Measurements from ENCODE around the gene TMEM18.
A peak's percentile ranks its signal among the peaks of the same experiment; 100 is the strongest.

The TMEM18 gene

GRCh38 chr2:648476-649424 is 28.5 kb downstream of the TMEM18 start:
- intact Hi-C loops (cut with micrococcal nuclease): no loop called here
- Mint-ChIP-seq H3K9me3 (no peaks in the 10 kb centered on the region), H3K4me3 (no peak overlapping the region), H3K27me3 (peaks cover 5% of the 10 kb centered on the region), H3K27ac (no peak overlapping the region), H3K36me3 (ENCODE audit: low read depth) (no peaks in the 10 kb centered on the region), H3K4me1 (ENCODE audit: low read depth) (no peaks in the 10 kb centered on the region)

GRCh38 chr2:647691-648231 is 29.4 kb downstream of the TMEM18 start:
- H3K9me3 Mint-ChIP-seq: no peaks in the 10 kb centered on the region
- H3K4me1 Mint-ChIP-seq (ENCODE audit: low read depth): no peaks in the 10 kb centered on the region
- intact Hi-C loops (cut with micrococcal nuclease): no loop called here
- no peak overlapping the region for H3K27ac Mint-ChIP-seq
- peaks cover 5% of the 10 kb centered on the region for H3K27me3 Mint-ChIP-seq
- no peak overlapping the region for H3K4me3 Mint-ChIP-seq
- H3K36me3 Mint-ChIP-seq (ENCODE audit: low read depth): no peaks in the 10 kb centered on the region

GRCh38 chr2:647003-647560 is 30.1 kb downstream of the TMEM18 start:
- Mint-ChIP-seq H3K4me1 (ENCODE audit: low read depth) (no peaks in the 10 kb centered on the region), H3K36me3 (ENCODE audit: low read depth) (no peaks in the 10 kb centered on the region), H3K4me3 (no peak overlapping the region), H3K9me3 (no peaks in the 10 kb centered on the region), H3K27me3 (peaks cover 5% of the 10 kb centered on the region), H3K27ac (no peak overlapping the region)
- intact Hi-C loops (cut with micrococcal nuclease): no loop called here

- Mint-ChIP-seq H3K9me3 (no peaks in the 10 kb centered on the region), H3K36me3 (ENCODE audit: low read depth) (no peaks in the 10 kb centered on the region), H3K27me3 (peaks cover 5% of the 10 kb centered on the region), H3K27ac (no peak overlapping the region), H3K4me3 (no peak overlapping the region), H3K4me1 (ENCODE audit: low read depth) (no peaks in the 10 kb centered on the region)
- intact Hi-C loops (cut with micrococcal nuclease): no loop called here
These were observed 32.3 kb downstream of the TMEM18 start for GRCh38 chr2:644871-645270.

GRCh38 chr2:643761-644160 is 33.4 kb downstream of the TMEM18 start:
- Mint-ChIP-seq H3K27ac (no peak overlapping the region), H3K27me3 (peaks cover 5% of the 10 kb centered on the region), H3K4me1 (ENCODE audit: low read depth) (no peaks in the 10 kb centered on the region), H3K4me3 (no peak overlapping the region), H3K36me3 (ENCODE audit: low read depth) (no peaks in the 10 kb centered on the region), H3K9me3 (no peaks in the 10 kb centered on the region)
- intact Hi-C loops (cut with micrococcal nuclease): no loop called here

GRCh38 chr2:643334-643733 is 33.9 kb downstream of the TMEM18 start:
- Mint-ChIP-seq H3K36me3 (ENCODE audit: low read depth) (no peaks in the 10 kb centered on the region), H3K9me3 (no peaks in the 10 kb centered on the region)
- intact Hi-C loops (cut with micrococcal nuclease): no loop called here

GRCh38 chr2:641872-642815 is 35.1 kb downstream of the TMEM18 start:
- H3K9me3 Mint-ChIP-seq: no peaks in the 10 kb centered on the region
- peaks cover 7% of the 10 kb centered on the region for H3K27me3 Mint-ChIP-seq
- no peaks in the 10 kb centered on the region for H3K36me3 Mint-ChIP-seq (ENCODE audit: low read depth)
- intact Hi-C loops (cut with micrococcal nuclease): no loop called here
- no peak overlapping the region for H3K27ac Mint-ChIP-seq
- peaks cover 2% of the 10 kb centered on the region for H3K4me1 Mint-ChIP-seq (ENCODE audit: low read depth)
- no peak overlapping the region for H3K4me3 Mint-ChIP-seq

More at GRCh38 chr2:643334-643733, 33.9 kb downstream of the TMEM18 start:
- Mint-ChIP-seq H3K27me3 (peaks cover 5% of the 10 kb centered on the region), H3K4me3 (no peak overlapping the region), H3K4me1 (ENCODE audit: low read depth) (no peaks in the 10 kb centered on the region), H3K27ac (no peak overlapping the region)

- no peak overlapping the region for H3K4me3 Mint-ChIP-seq
- H3K9me3 Mint-ChIP-seq: no peaks in the 10 kb centered on the region
- intact Hi-C loops (cut with micrococcal nuclease): no loop called here
- no peak overlapping the region for H3K27ac Mint-ChIP-seq
- peaks cover 7% of the 10 kb centered on the region for H3K4me1 Mint-ChIP-seq (ENCODE audit: low read depth)
- no peaks in the 10 kb centered on the region for H3K36me3 Mint-ChIP-seq (ENCODE audit: low read depth)
- H3K27me3 Mint-ChIP-seq: peaks cover 13% of the 10 kb centered on the region
These were observed 35.9 kb downstream of the TMEM18 start for GRCh38 chr2:641164-641871.

- Mint-ChIP-seq H3K4me1 (ENCODE audit: low read depth) (peaks cover 7% of the 10 kb centered on the region), H3K9me3 (no peaks in the 10 kb centered on the region), H3K27ac (no peak overlapping the region), H3K36me3 (ENCODE audit: low read depth) (no peaks in the 10 kb centered on the region), H3K4me3 (no peak overlapping the region), H3K27me3 (peaks cover 18% of the 10 kb centered on the region)
- intact Hi-C loops (cut with micrococcal nuclease): no loop called here
These were observed 37.5 kb downstream of the TMEM18 start for GRCh38 chr2:639703-640102.

GRCh38 chr2:637804-638203 is 39.4 kb downstream of the TMEM18 start:
- no peak overlapping the region for H3K4me3 Mint-ChIP-seq
- H3K27ac Mint-ChIP-seq: no peak overlapping the region
- H3K36me3 Mint-ChIP-seq (ENCODE audit: low read depth): no peaks in the 10 kb centered on the region
- H3K4me1 Mint-ChIP-seq (ENCODE audit: low read depth): peaks cover 7% of the 10 kb centered on the region
- intact Hi-C loops (cut with micrococcal nuclease): loop anchor here (2.0 kb wide), 1 partner anchor 391 kb away; no protein-coding TSS in a partner anchor
- no peaks in the 10 kb centered on the region for H3K9me3 Mint-ChIP-seq
- peaks cover 17% of the 10 kb centered on the region for H3K27me3 Mint-ChIP-seq

- intact Hi-C loops (cut with micrococcal nuclease): loop anchor here (2.0 kb wide), 1 partner anchor 391 kb away; no protein-coding TSS in a partner anchor
- Mint-ChIP-seq H3K27ac (no peak overlapping the region), H3K4me3 (no peak overlapping the region), H3K27me3 (peaks cover 17% of the 10 kb centered on the region), H3K4me1 (ENCODE audit: low read depth) (peaks cover 7% of the 10 kb centered on the region), H3K36me3 (ENCODE audit: low read depth) (no peaks in the 10 kb centered on the region), H3K9me3 (no peaks in the 10 kb centered on the region)
These were observed 39.8 kb downstream of the TMEM18 start for GRCh38 chr2:637406-637776.

GRCh38 chr2:636641-637405 is 40.4 kb downstream of the TMEM18 start:
- Mint-ChIP-seq H3K9me3 (no peaks in the 10 kb centered on the region), H3K27me3 (peaks cover 17% of the 10 kb centered on the region), H3K4me1 (ENCODE audit: low read depth) (peaks cover 7% of the 10 kb centered on the region), H3K4me3 (peak overlapping the region; percentile 77), H3K36me3 (ENCODE audit: low read depth) (no peaks in the 10 kb centered on the region), H3K27ac (peak overlapping the region; percentile 33)
- intact Hi-C loops (cut with micrococcal nuclease): loop anchor here (2.0 kb wide), 1 partner anchor 390 kb away; no protein-coding TSS in a partner anchor

All from dendritic cell treated with granulocyte-macrophage colony-stimulating factor and Interleukin-4, amounts not matched to agents 40 ng/mL and 50 ng/mL, for 4 days (primary cell).